HG03460 (cell line): ENCODE results near the gene DYRK2.

Experiments used
- ATAC-seq: cut with Tn5 transposase; IDR thresholded peaks from one replicate; pipeline ENCODE4 v1.9.1; 2021; ENCODE audit not compliant: unreplicated experiment

The DYRK2 gene

GRCh38 chr12:67645601-67646000 is 2.9 kb upstream of the DYRK2 start:
- ATAC-seq, result no peak

GRCh38 chr12:67646775-67647174 is 1.8 kb upstream of the DYRK2 start:
- ATAC-seq, result no peak

DNA sequence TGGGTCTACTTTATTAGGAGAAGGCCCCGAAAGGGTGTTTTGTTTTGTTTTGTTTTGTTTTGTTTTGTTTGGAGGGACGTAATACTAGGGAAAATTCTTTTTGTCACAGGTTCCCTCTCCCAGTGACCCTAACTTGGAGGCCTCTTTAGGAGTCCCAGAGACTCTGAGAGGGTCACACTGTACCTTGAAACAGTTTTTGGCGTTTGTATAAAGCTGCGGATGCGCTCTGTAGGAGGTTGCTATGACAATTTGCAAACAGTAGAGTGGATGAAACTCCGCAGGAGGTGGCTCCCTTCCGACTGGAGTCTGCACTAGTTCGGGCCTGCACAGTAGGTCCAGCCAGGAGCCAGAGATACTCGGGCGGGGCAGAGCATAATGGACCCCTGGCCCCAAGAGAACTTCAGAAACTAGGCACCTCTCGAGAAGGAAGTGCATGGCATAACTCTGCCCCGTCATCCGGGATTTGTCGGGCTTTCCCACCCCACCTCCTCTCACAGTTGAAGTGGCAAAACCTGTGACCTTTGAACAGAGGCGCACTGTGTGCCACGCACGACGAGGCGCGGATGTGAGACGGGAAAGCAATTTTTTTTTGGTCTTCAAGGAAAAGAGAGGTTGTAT is 1.3 kb upstream of the DYRK2 start:
- no peak for ATAC-seq

- ATAC-seq, result no peak
Observed at GRCh38 chr12:67647799-67648520, 585 bp upstream of the DYRK2 start.

DNA sequence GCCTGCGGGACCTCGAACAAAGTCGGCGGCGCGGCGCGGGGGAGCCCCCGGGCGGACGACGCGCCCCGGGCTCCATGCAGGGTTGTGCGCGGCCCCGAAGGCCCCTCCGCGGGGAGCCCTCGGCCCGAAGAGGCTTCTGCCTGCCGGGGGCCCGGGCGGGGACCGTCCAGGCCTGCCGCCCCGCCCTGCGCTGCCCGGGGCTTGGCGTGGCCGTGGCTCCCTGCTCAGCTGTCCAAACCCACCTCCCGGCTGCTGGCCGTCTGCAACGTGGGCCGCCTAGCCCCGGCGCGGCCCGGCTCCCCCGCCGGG is 670 bp downstream of the DYRK2 start:
- peak; percentile 28 for ATAC-seq

- ATAC-seq, result peak; percentile 23
Observed at GRCh38 chr12:67649570-67650387, 1.2 kb downstream of the DYRK2 start.

- no peak for ATAC-seq
Observed at GRCh38 chr12:67650388-67651131, 2.0 kb downstream of the DYRK2 start.

DNA sequence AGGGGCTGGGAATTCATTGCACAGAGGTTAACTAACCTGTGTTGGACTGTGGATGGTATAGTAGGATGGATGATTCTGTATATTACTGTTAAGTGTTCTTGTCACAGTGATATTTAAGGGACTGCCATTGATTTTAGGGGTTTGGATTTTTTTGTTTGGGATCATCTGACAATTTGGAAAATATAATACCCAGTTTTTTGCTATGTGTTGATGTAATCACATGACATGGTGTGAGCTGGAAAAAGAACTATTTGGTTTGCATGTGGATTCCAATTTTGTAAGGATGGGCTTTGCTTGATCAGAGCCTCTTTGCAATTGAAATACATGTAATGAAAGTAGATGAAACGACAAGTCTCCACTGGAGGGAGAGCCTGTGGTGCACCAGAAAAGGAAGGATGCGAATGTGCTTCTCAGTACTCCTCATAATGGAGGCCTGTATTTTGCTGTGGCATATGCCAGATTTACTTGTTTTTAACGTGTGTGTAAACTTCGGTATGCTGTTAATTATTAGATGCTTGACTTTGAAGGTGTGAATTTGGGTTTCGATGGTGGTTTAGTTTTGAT is 2.7 kb downstream of the DYRK2 start:
- peak; percentile 26 for ATAC-seq

GRCh38 chr12:67655829-67656228 is 7.3 kb downstream of the DYRK2 start:
- ATAC-seq, result no peak

GRCh38 chr12:67656251-67656650 is 7.7 kb downstream of the DYRK2 start:
- ATAC-seq, result no peak

DNA sequence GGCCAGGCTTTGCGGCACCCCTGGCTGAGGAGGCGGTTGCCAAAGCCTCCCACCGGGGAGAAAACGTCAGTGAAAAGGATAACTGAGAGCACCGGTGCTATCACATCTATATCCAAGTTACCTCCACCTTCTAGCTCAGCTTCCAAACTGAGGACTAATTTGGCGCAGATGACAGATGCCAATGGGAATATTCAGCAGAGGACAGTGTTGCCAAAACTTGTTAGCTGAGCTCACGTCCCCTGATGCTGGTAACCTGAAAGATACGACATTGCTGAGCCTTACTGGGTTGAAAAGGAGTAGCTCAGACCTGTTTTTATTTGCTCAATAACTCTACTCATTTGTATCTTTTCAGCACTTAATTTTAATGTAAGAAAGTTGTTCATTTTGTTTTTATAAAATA is 9.9 kb downstream of the DYRK2 start:
- no peak for ATAC-seq

GRCh38 chr12:67659292-67659691 is 10.7 kb downstream of the DYRK2 start:
- ATAC-seq, result no peak

DNA sequence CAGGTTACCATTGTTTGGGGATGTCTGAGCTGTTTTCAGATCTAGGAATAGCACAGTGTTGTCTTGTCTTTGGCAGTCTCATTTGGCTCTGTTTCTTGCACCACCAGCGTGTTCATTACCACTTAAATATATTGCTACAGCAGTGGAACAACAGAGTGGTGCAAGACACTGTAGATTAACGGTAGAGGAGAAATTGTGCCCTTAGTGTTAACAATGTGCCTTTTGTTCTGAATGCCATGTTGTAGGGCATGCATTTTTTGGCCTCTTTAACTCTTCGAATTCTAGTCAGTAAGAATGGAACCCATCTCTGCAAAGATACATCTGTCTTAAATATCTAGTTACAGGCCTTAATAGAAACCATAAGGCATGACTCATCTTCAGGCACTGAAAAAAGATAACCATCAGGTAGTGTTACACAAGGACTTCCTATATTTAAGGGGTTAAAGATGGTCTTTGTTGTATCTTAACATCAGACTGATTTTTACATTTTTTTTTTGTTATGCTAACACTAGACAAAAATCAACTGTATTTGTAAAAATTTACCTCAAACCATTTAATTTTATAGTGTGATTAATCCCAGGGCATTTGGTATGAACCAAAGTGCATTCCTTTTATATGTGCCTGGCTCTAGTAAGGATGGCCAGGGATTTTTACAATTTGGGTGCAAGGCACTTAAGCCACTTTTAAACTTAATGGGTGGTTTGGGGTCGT is 12.9 kb downstream of the DYRK2 start:
- ATAC-seq, result no peak

DNA sequence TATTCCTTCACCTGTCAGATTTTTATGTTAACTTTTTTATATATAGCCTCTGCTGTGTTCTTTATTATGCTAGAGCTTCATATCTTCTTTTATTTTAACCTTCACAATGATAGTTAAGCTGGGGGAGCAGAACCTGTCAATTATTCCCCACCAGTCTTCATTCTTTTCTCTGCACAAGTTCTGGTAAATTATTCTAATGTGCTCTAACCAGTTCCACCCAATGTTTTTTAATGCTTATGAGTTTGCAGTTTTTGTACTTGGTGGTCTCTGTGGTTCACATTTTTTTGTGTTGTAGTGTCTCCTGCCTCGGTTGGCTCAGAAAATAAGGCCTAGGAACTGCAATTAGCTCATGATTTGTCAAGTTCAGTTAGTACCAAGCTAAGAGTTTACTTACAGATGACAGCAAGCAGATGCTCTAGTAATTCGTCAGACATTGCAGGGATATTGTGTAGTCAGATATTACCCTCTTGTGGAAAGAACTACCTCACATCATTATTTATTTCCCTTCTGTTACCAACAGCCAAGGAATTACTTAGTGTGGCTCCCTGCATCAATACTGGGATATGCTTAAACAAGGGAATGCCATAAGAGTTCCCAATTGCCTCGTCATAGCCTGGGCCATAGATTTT is 14.5 kb downstream of the DYRK2 start:
- ATAC-seq, result no peak

DNA sequence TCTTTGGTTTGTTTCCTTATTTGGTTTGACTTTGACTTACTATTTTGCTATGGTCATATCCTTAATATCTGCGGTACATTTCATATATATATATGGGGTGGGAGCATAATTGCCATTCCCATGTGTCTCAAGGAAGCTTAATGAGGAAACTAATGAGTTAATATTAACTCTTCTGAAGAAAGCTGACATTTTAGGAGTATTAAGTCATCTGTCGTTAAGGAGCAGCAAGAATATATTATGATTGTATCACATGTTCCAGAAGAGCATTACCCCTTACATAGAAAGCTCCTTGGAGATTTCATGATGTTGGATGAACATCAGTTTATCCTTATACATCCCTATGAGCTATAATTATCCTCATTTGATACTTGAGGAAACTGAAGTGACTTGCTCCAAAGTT is 15.6 kb downstream of the DYRK2 start:
- no peak for ATAC-seq

GRCh38 chr12:67665679-67666078 is 17.1 kb downstream of the DYRK2 start:
- ATAC-seq, result no peak

DNA sequence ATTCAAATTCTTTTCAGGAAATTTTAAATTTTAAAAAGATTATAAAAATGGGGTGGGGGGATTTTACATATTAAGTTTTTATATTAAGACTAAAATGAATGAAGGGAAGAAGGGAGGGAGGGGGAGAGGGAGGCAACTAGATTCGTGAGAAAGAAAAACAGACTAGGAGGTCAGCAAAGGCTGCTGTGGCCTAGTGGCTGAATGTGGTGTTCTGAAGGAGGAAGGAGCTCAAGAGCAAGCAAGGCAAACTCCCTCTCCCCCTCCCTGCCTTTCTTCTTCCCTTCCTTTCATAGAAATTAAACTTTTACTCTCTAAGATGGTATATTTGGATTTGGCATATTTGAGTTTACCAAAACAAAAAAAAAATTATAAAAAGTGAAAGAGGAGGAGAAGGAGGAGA is 18.1 kb downstream of the DYRK2 start:
- no peak for ATAC-seq

DNA sequence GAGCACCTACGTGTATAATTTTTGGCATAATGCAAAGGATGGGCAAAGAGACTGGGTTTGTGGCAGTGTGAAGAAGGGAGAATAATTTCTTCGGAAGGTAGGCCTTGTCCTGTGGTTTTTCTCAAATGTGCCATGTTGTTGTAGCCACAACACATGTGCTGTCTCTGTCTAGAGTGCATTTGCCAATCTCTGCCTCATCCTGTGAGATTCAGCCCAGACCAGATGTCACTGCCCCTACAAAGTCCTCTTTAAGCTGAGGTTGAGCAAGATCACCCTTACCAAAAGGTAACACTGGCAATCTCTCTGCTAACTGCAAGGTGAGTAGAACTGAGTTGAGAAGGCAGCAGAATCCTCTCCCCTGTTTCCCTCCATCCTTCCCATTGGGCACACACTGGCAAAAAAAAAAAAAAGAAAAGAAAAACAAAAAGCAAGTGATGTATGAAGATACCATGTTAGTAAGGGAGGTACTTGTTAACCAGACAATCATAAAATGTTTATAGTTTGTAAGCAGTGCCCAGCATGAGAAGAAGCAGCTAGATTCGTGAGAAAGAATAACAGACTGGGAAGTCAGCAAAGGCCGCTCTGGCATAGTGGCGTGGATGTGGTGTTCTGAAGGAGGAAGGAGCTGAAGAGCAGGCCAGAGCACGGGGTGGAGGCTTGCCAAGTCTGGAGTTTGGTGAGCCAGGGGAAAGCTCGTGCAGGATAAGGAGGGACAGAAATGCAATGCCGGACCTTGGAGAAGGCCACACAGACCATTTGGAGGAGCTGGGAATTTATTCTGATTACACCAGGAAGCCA is 18.9 kb downstream of the DYRK2 start:
- ATAC-seq, result no peak

DNA sequence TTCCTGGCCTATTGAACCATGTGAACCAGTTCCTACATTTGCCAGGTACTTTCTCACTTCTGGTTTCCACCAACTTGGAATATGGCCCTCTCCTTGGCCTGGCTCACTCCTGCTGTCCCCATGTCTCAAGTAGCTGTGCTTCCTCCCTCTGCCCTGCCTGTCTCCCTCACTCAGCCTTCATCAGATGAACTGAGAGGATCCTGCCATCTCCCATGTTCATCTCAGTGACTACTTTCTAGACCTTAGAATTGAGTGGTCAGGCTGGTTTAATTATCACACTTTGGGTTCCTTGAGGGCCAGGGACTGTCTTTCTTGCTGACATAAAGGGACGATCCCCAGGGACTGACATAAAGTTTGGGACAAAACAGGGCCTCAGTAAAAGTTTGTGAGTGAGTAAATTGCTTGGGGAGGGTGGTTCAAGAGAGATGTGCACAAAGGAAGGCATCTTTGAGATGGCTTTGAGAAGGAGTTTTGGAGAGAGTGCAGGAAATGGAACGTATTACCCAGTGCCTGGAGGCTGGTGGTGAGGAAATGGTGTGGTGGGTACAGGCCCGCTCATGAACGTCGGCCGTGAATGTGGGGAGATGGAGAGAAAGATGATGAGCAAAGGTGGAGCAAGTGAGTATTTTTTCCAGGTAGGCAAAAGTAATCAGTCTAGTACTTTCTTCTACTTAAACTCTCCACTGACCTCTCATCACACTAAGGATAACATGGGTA is 20.8 kb downstream of the DYRK2 start:
- no peak for ATAC-seq
